GM21825 (cell line): ENCODE data around the gene ARHGAP18.

Experiments
- ATAC-seq: cut with Tn5 transposase; IDR thresholded peaks from one replicate; pipeline ENCODE4 v1.9.1; 2021; ENCODE audit warnings: mild to moderate bottlenecking, moderate library complexity; ENCODE audit not compliant: unreplicated experiment

Gene ARHGAP18

GRCh38 chr6:129671442-129672340 lies 38.3 kb downstream of the ARHGAP18 start:
- ATAC-seq: peak; percentile 83

- ATAC-seq: no peak
Observed at GRCh38 chr6:129670634-129671033, 39.3 kb downstream of the ARHGAP18 start.

- ATAC-seq: no peak
Observed at GRCh38 chr6:129667621-129668020, 42.4 kb downstream of the ARHGAP18 start.

- no peak for ATAC-seq
Observed at GRCh38 chr6:129667034-129667433, 42.9 kb downstream of the ARHGAP18 start.

- ATAC-seq: no peak
Observed at GRCh38 chr6:129665555-129665954, 44.4 kb downstream of the ARHGAP18 start.

GRCh38 chr6:129663531-129663930 lies 46.4 kb downstream of the ARHGAP18 start:
- ATAC-seq: no peak

GRCh38 chr6:129662980-129663431 lies 47.0 kb downstream of the ARHGAP18 start:
- ATAC-seq: peak; percentile 57

GRCh38 chr6:129662406-129662766 lies 47.6 kb downstream of the ARHGAP18 start:
- ATAC-seq: peak; percentile 72

GRCh38 chr6:129661536-129662405 lies 48.2 kb downstream of the ARHGAP18 start:
- ATAC-seq: peak; percentile 21

GRCh38 chr6:129660346-129660676 lies 49.7 kb downstream of the ARHGAP18 start:
- no peak for ATAC-seq

GRCh38 chr6:129659590-129660345 lies 50.2 kb downstream of the ARHGAP18 start:
- no peak for ATAC-seq

GRCh38 chr6:129659167-129659566 lies 50.8 kb downstream of the ARHGAP18 start:
- no peak for ATAC-seq

- no peak for ATAC-seq
Observed at GRCh38 chr6:129657483-129657882, 52.5 kb downstream of the ARHGAP18 start.

GRCh38 chr6:129655334-129655733 lies 54.6 kb downstream of the ARHGAP18 start:
- ATAC-seq: no peak

GRCh38 chr6:129653746-129654145 lies 56.2 kb downstream of the ARHGAP18 start:
- ATAC-seq: no peak

- no peak for ATAC-seq
Observed at GRCh38 chr6:129653229-129653628, 56.7 kb downstream of the ARHGAP18 start.

GRCh38 chr6:129651291-129651691 lies 58.7 kb downstream of the ARHGAP18 start:
- ATAC-seq: no peak

GRCh38 chr6:129648819-129649491 lies 61.0 kb downstream of the ARHGAP18 start:
- ATAC-seq: no peak

GRCh38 chr6:129647044-129647443 lies 62.9 kb downstream of the ARHGAP18 start:
- peak; percentile 39 for ATAC-seq

GRCh38 chr6:129646642-129647041 lies 63.3 kb downstream of the ARHGAP18 start:
- peak; percentile 85 for ATAC-seq
